RWPE1 (cell line): ENCODE results near the gene GPX2.

Source experiments
- CTCF ChIA-PET: fragments of 350-600 bp; sonication (Branson Sonifier 250); formaldehyde crosslinking; extraction: SDS; loops from one replicate; lab custom pipeline; 2021; lab: Yijun Ruan, JAX
- POLR2A ChIA-PET: fragments of 400-600 bp; formaldehyde crosslinking; extraction: SDS; loops from one replicate; lab custom pipeline; 2020; ENCODE audit warnings: antibody characterized with exemption; ENCODE audit not compliant: low non-redundant PET; lab: Yijun Ruan, JAX
- DNase-seq: peaks from one replicate; pipeline ENCODE4 v3.0.0; 2012; ENCODE audit warnings: low spot score
- H3K27ac ChIP-seq: fragments of 450-650 bp; 2 replicates; pipeline ENCODE4 v1.5.1; 2017
- TF ChIP-seq, protein P1 (sequence below): fragments of 450-650 bp; conservative IDR thresholded peaks from 2 replicates; pipeline ENCODE4 v1.5.1; 2017; ENCODE audit warnings: low read depth, mild to moderate bottlenecking

Gene GPX2

GRCh38 chr14:64955297-64955696 is 12.8 kb upstream of the GPX2 start:
- ChIA-PET POLR2A (no interaction called here), CTCF (no interaction called here)
- TF ChIP-seq, protein P1, sequence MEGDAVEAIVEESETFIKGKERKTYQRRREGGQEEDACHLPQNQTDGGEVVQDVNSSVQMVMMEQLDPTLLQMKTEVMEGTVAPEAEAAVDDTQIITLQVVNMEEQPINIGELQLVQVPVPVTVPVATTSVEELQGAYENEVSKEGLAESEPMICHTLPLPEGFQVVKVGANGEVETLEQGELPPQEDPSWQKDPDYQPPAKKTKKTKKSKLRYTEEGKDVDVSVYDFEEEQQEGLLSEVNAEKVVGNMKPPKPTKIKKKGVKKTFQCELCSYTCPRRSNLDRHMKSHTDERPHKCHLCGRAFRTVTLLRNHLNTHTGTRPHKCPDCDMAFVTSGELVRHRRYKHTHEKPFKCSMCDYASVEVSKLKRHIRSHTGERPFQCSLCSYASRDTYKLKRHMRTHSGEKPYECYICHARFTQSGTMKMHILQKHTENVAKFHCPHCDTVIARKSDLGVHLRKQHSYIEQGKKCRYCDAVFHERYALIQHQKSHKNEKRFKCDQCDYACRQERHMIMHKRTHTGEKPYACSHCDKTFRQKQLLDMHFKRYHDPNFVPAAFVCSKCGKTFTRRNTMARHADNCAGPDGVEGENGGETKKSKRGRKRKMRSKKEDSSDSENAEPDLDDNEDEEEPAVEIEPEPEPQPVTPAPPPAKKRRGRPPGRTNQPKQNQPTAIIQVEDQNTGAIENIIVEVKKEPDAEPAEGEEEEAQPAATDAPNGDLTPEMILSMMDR: no peak

DNA sequence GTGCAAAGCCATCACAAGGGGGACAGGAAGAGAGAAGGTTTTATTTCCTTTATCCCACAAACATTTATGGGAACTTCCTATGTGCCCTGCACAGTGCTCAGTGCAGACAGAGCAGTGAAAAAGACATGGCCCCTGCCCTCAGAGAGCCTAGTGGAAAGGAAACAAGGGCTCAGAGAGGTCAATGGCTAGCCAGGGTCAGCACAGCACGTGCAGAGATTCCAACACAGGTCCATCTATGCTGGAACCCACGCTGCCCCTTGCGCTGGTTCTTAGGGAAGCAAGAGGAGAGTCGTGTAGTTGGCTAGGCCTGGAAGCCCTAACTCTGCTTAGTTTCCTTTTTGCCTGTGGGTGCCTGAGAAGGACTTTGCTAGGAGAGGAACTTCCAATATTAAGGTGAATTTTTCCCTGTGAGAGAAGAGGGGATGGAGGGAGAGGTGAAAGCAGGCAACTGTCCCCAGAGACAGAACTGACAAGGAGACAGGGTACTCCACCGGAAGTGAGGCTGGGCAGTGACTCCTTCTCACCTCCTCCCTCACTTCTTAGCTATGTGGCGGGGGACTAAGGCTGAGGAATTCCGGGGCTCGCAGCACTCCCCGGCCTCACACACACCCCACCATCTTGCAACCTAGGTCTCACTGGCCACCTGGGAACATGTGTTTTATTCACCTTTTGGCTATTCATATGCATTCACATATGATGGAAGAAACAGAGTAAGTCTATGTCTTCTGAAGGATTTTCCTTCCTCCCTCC is 12.1 kb upstream of the GPX2 start:
- CTCF ChIA-PET: no interaction called here

More at GRCh38 chr14:64955297-64955696, 12.8 kb upstream of the GPX2 start:
- H3K27ac ChIP-seq: no peak overlapping the region
- no peak for DNase-seq

DNA sequence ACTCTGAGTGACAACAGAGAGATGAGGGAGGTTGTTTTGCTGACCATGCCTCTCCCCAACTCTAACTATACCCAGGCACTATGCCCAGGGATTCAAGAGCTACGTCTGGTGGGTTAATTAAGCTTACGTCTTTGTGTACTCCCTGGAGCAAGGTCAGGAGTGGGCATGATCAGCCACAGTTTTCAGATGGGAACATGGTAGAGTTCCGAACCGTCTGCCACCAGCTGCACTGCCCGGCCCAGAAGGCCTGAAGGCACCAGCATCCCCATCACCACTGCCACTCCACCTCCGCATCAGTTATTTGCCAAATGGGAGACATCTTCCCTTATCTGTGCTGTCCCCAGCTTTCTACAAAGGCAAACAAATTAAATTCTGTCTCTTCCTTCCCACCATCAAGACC is 11.1 kb upstream of the GPX2 start:
- DNase-seq: no peak
- ChIA-PET CTCF (no interaction called here), POLR2A (no interaction called here)
- H3K27ac ChIP-seq: no peak overlapping the region
- TF ChIP-seq, protein P1: no peak

More for the DNA sequence above, 12.1 kb upstream of the GPX2 start:
- H3K27ac ChIP-seq: no peak overlapping the region
- DNase-seq: no peak
- TF ChIP-seq, protein P1: no peak
- POLR2A ChIA-PET: no interaction called here

GRCh38 chr14:64953310-64953654 is 10.7 kb upstream of the GPX2 start:
- H3K27ac ChIP-seq: no peak overlapping the region
- ChIA-PET CTCF (no interaction called here), POLR2A (no interaction called here)
- TF ChIP-seq, protein P1: no peak
- no peak for DNase-seq

- CTCF ChIA-PET: interaction anchor here (0.6 kb wide), 1 partner anchor 74 kb away, joined by 5 read pairs; no protein-coding TSS in a partner anchor
- TF ChIP-seq, protein P1: no peak
- no peak for DNase-seq
- H3K27ac ChIP-seq: no peak overlapping the region
- POLR2A ChIA-PET: no interaction called here
These were observed 10.2 kb upstream of the GPX2 start for GRCh38 chr14:64952598-64953309.

DNA sequence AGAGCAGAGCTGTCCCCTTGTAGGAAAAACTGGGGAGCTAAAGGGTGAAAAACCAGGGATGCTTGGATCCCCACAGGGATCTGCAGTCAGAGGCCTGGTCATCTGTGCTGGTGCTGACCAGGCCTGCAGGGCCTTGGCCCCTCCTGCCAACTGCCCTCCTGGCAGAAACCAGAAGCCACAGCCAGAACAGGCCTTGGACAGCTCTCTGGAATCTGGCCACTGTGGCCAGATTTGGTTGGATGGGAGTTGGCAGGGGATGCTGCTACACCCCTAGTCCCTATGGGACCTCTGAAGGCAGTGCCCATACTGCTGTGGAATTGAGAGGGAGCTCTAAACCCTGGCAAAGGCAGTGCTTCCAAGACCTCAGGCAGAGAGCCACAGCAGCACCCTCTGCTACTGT is 9.2 kb upstream of the GPX2 start:
- H3K27ac ChIP-seq: no peak overlapping the region
- ChIA-PET CTCF (no interaction called here), POLR2A (no interaction called here)
- TF ChIP-seq, protein P1: no peak
- no peak for DNase-seq
